AG09319 (cell line): Measurements from ENCODE around the gene BCAS1.

Experiments
- DNase-seq: peaks from one replicate; pipeline ENCODE4 v3.0.0-alpha.2; 2010; ENCODE audit warnings: low read depth; ENCODE audit errors: extremely low read depth
- TF ChIP-seq, protein P1 (sequence below): IDR thresholded peaks from 2 replicates; pipeline ENCODE4 v1.5.1; 2011; ENCODE audit warnings: low read depth, mild to moderate bottlenecking, inconsistent platforms, low read length, moderate library complexity

The BCAS1 gene

DNA sequence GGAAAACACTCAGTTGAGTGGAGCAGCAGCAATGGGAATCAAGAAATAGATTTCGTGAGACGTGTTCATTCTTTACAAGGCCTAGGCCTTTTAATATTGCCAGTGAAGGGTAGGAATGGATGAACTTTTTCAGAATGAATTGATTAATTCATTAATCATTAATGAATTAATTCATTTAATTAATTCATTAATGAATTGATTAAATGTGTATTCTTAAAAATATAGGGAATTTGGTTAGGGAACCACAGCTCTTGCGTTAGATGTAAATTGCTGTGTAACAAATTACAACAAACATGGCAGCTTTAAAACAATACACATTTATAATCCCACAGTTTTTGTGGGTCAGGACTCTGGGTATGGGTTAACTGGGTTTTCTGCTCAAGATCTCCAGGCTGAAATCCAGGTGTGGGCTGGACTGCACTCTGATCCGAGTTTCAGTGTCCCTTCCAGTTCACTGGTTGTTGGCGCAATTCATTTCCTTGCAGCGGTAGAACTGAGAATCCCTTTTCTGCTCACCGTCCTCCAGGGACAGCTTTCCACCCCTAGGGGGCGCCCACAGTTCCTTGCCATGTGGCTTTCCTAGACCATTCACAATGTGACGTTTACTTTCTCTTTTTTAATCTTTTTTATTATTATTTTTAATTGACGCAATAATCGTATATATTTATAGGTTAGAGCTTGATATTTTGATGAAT is 32.8 kb upstream of the BCAS1 start:
- TF ChIP-seq, protein P1, sequence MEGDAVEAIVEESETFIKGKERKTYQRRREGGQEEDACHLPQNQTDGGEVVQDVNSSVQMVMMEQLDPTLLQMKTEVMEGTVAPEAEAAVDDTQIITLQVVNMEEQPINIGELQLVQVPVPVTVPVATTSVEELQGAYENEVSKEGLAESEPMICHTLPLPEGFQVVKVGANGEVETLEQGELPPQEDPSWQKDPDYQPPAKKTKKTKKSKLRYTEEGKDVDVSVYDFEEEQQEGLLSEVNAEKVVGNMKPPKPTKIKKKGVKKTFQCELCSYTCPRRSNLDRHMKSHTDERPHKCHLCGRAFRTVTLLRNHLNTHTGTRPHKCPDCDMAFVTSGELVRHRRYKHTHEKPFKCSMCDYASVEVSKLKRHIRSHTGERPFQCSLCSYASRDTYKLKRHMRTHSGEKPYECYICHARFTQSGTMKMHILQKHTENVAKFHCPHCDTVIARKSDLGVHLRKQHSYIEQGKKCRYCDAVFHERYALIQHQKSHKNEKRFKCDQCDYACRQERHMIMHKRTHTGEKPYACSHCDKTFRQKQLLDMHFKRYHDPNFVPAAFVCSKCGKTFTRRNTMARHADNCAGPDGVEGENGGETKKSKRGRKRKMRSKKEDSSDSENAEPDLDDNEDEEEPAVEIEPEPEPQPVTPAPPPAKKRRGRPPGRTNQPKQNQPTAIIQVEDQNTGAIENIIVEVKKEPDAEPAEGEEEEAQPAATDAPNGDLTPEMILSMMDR, result peak; percentile 86
- no peak for DNase-seq

DNA sequence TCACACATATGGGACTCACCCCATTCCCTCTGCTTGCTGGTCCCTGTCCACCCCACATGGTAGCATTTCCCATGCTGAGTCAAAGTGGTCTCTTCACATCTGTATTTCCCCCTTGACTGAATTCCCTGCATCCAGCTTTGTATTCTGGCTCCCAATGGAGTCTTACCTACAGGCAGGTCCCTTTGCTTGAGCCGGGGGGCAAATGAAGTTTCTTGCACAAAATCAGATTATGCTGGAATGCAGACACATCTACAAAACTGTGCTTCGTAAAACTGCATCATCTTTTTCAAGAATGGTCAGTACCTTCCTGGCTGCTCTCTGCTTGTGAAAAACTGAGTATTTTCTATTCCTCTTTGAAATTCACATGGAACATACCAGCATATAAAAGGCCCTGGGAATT is 32.1 kb upstream of the BCAS1 start:
- no peak for DNase-seq
- TF ChIP-seq, protein P1, result no peak

GRCh38 chr20:54100563-54100962 is 30.2 kb upstream of the BCAS1 start:
- TF ChIP-seq, protein P1, result no peak
- no peak for DNase-seq

DNA sequence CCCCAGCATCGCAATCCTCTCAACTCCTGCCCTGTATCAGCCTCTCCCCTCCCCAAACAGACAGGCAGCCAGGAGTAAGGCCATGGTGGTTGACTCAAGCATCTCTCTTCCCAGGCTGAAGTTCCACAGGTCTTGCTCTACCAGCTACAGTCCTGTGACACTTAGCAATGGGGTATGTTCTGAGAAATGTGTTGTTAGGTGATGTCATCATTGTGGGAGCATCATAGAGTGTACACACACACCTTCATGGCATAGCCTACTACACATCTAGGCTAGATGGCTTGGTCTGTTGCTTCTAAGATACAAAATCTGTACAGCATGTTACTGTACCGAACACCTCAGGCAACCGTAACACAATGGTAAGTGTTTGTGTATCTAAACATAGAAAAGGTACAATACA is 29.5 kb upstream of the BCAS1 start:
- TF ChIP-seq, protein P1, result no peak
- DNase-seq, result no peak

DNA sequence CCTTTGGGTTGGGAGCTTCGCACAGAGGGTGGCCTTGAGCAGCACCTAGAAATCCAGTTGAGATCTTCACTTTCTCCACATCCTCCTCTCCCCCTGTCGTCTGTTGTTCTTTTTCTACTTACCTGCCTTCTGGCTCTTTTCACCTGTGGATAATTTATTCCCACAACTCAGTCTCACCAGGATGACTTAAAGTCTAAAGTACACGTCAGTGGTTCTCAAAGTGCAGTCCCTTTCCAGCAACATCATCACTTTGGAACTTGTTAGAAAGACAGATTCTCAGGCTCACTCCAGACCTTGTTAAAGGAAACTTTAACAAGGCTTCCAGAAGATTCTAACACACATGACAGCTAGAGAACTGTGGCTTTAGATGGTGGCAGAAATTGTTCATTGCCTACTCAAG is 27.7 kb upstream of the BCAS1 start:
- TF ChIP-seq, protein P1, result no peak
- DNase-seq, result no peak

DNA sequence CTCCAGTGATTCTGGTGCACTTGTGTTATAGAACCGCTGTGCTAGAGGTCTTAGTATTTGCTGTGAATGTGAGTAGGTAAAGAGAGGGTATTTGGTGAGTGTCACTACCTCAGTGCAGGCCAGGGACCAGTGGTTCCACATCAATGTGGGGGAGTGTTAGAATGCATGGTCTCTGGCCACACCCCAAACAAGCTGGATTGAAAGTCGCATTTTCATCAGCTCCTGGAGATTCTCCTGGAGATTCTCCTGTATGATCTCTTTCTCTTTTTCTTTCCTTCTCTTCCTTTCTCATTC is 26.8 kb upstream of the BCAS1 start:
- DNase-seq, result no peak
- TF ChIP-seq, protein P1, result no peak

DNA sequence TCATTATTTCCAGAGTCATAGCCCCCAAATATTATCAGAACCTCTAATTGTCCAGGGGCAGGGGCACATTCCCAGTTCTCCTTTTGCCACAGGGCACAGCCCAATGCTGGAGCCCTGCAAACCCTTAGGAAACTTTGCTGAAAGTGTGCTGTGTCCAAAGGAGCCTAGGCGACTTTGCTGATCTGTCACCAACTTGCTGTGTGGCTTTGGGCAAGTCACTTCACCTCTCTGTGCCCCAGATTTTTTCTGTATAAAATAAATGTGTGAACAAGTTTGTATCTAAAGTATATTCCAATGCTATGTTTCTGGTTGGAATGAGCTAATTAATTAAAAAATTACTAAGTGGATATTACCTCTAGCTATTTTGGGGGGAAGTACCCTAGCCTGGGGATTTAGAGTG is 25.4 kb upstream of the BCAS1 start:
- DNase-seq, result no peak
- TF ChIP-seq, protein P1, result no peak
